Measurements from ENCODE around the gene NCR1.

GRCh38 chr19:54902061-54902460 is 3.9 kb upstream of the NCR1 start:
- TF ChIP-seq POLR2AphosphoS5 (IDR thresholded peaks at IDR 0.05; ENCODE audit: low read depth, low read length) (no peak), TCF7L2 (IDR thresholded peaks at IDR 0.05; ENCODE audit: low read depth, low read length) (no peak), REST (IDR thresholded peaks at IDR 0.05; ENCODE audit: insufficient read depth in 1 of 2, low read depth in 2 of 2, low read length in 1 of 2) (no peak)
- TF ChIP-seq, protein P1, sequence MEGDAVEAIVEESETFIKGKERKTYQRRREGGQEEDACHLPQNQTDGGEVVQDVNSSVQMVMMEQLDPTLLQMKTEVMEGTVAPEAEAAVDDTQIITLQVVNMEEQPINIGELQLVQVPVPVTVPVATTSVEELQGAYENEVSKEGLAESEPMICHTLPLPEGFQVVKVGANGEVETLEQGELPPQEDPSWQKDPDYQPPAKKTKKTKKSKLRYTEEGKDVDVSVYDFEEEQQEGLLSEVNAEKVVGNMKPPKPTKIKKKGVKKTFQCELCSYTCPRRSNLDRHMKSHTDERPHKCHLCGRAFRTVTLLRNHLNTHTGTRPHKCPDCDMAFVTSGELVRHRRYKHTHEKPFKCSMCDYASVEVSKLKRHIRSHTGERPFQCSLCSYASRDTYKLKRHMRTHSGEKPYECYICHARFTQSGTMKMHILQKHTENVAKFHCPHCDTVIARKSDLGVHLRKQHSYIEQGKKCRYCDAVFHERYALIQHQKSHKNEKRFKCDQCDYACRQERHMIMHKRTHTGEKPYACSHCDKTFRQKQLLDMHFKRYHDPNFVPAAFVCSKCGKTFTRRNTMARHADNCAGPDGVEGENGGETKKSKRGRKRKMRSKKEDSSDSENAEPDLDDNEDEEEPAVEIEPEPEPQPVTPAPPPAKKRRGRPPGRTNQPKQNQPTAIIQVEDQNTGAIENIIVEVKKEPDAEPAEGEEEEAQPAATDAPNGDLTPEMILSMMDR (IDR thresholded peaks at IDR 0.05): no peak

All from Panc1 (cell line).